ENCODE data around the gene SLX9. TPM values are rescaled to one million over a fixed set of nuclear protein-coding genes. Genes with fewer than 3 reads are reported as not detected.
A peak's percentile ranks its signal among the peaks of the same experiment; 100 is the strongest.

SLX9 gene
- total RNA-seq, 1 experiment from 2014 or later = 12.2 TPM

GRCh38 chr21:44949161-44949778 lies 9.4 kb downstream of the SLX9 start:
- H3K4me1 ChIP-seq (ENCODE audit: low read length) = no peaks in the 10 kb centered on the region
- no peaks in the 10 kb centered on the region for H3K9me2 ChIP-seq (replicated peaks; ENCODE audit: insufficient read depth, low read length)
- H2AFZ ChIP-seq (ENCODE audit: low read length) = no peak overlapping the region
- no peak overlapping the region for H3K4me2 ChIP-seq (ENCODE audit: low read depth, low read length, poor library complexity, severe bottlenecking)
- DNase-seq = no peak
- no peak overlapping the region for H3K9ac ChIP-seq (ENCODE audit: low read length)
- H3K27ac ChIP-seq (ENCODE audit: low read length) = no peak overlapping the region
- H4K20me1 ChIP-seq (ENCODE audit: insufficient read depth, low read depth, low read length) = peaks cover 64% of the 10 kb centered on the region
- H3K27me3 ChIP-seq (ENCODE audit: low read length) = no peaks in the 10 kb centered on the region
- H3K4me3 ChIP-seq (ENCODE audit: low read length) = no peak overlapping the region
- no peaks in the 10 kb centered on the region for H3K9me3 ChIP-seq (ENCODE audit: low read length)
- H3K79me2 ChIP-seq (ENCODE audit: low read length) = peaks cover 93% of the 10 kb centered on the region
- H3K36me3 ChIP-seq (ENCODE audit: insufficient read depth, low read length) = peaks cover 4% of the 10 kb centered on the region; the same call in 1 of the 2 replicates

GRCh38 chr21:44949779-44950198 lies 10.0 kb downstream of the SLX9 start:
- peaks cover 4% of the 10 kb centered on the region; the same call in 1 of the 2 replicates for H3K36me3 ChIP-seq (ENCODE audit: insufficient read depth, low read length)
- peak; percentile 72 for DNase-seq

GRCh38 chr21:44950351-44950750 lies 10.5 kb downstream of the SLX9 start:
- Histone ChIP-seq H4K20me1 (ENCODE audit: insufficient read depth, low read depth, low read length) (peaks cover 62% of the 10 kb centered on the region), H3K9me2 (replicated peaks; ENCODE audit: insufficient read depth, low read length) (no peaks in the 10 kb centered on the region), H3K27ac (ENCODE audit: low read length) (no peak overlapping the region), H3K27me3 (ENCODE audit: low read length) (no peaks in the 10 kb centered on the region), H3K36me3 (ENCODE audit: insufficient read depth, low read length) (0 out of 2 replicates have a peak, but pooled peaks cover under 1% of the 10 kb centered on the region), H3K4me3 (ENCODE audit: low read length) (no peak overlapping the region), H3K4me1 (ENCODE audit: low read length) (no peaks in the 10 kb centered on the region), H3K9ac (ENCODE audit: low read length) (no peak overlapping the region), H2AFZ (ENCODE audit: low read length) (no peak overlapping the region), H3K9me3 (ENCODE audit: low read length) (no peaks in the 10 kb centered on the region), H3K4me2 (ENCODE audit: low read depth, low read length, poor library complexity, severe bottlenecking) (no peak overlapping the region), H3K79me2 (ENCODE audit: low read length) (peaks cover 86% of the 10 kb centered on the region)
- no peak for DNase-seq

More at GRCh38 chr21:44949779-44950198, 10.0 kb downstream of the SLX9 start:
- no peak overlapping the region for H3K27ac ChIP-seq (ENCODE audit: low read length)
- H3K27me3 ChIP-seq (ENCODE audit: low read length) = no peaks in the 10 kb centered on the region
- no peak overlapping the region for H2AFZ ChIP-seq (ENCODE audit: low read length)
- no peak overlapping the region for H3K4me3 ChIP-seq (ENCODE audit: low read length)
- H3K4me1 ChIP-seq (ENCODE audit: low read length) = no peaks in the 10 kb centered on the region
- no peaks in the 10 kb centered on the region for H3K9me2 ChIP-seq (replicated peaks; ENCODE audit: insufficient read depth, low read length)
- peaks cover 91% of the 10 kb centered on the region for H3K79me2 ChIP-seq (ENCODE audit: low read length)
- H3K4me2 ChIP-seq (ENCODE audit: low read depth, low read length, poor library complexity, severe bottlenecking) = no peak overlapping the region
- H4K20me1 ChIP-seq (ENCODE audit: insufficient read depth, low read depth, low read length) = peaks cover 68% of the 10 kb centered on the region
- no peaks in the 10 kb centered on the region for H3K9me3 ChIP-seq (ENCODE audit: low read length)
- H3K9ac ChIP-seq (ENCODE audit: low read length) = no peak overlapping the region

- peaks cover 57% of the 10 kb centered on the region for H4K20me1 ChIP-seq (ENCODE audit: insufficient read depth, low read depth, low read length)
- H2AFZ ChIP-seq (ENCODE audit: low read length) = no peak overlapping the region
- H3K36me3 ChIP-seq (ENCODE audit: insufficient read depth, low read length) = 0 out of 2 replicates have a peak, but pooled peaks cover 4% of the 10 kb centered on the region
- no peaks in the 10 kb centered on the region for H3K27me3 ChIP-seq (ENCODE audit: low read length)
- no peaks in the 10 kb centered on the region for H3K9me2 ChIP-seq (replicated peaks; ENCODE audit: insufficient read depth, low read length)
- H3K9ac ChIP-seq (ENCODE audit: low read length) = no peak overlapping the region
- H3K4me1 ChIP-seq (ENCODE audit: low read length) = no peaks in the 10 kb centered on the region
- no peak overlapping the region for H3K4me3 ChIP-seq (ENCODE audit: low read length)
- DNase-seq = no peak
- peaks cover 85% of the 10 kb centered on the region for H3K79me2 ChIP-seq (ENCODE audit: low read length)
- no peak overlapping the region for H3K27ac ChIP-seq (ENCODE audit: low read length)
- H3K9me3 ChIP-seq (ENCODE audit: low read length) = no peaks in the 10 kb centered on the region
- H3K4me2 ChIP-seq (ENCODE audit: low read depth, low read length, poor library complexity, severe bottlenecking) = no peak overlapping the region
Measured at GRCh38 chr21:44951186-44951915, 11.5 kb downstream of the SLX9 start.

- peaks cover 80% of the 10 kb centered on the region for H3K79me2 ChIP-seq (ENCODE audit: low read length)
- no peak for DNase-seq
Measured at GRCh38 chr21:44952116-44952928, 12.5 kb downstream of the SLX9 start.

GRCh38 chr21:44952929-44953627 lies 13.2 kb downstream of the SLX9 start:
- H3K4me3 ChIP-seq (ENCODE audit: low read length) = no peak overlapping the region
- no peak overlapping the region for H3K4me2 ChIP-seq (ENCODE audit: low read depth, low read length, poor library complexity, severe bottlenecking)
- H3K79me2 ChIP-seq (ENCODE audit: low read length) = peaks cover 72% of the 10 kb centered on the region
- no peak for DNase-seq
- H2AFZ ChIP-seq (ENCODE audit: low read length) = no peak overlapping the region
- no peak overlapping the region for H3K27ac ChIP-seq (ENCODE audit: low read length)
- no peaks in the 10 kb centered on the region for H3K9me3 ChIP-seq (ENCODE audit: low read length)
- H3K4me1 ChIP-seq (ENCODE audit: low read length) = no peaks in the 10 kb centered on the region
- peaks cover 48% of the 10 kb centered on the region for H4K20me1 ChIP-seq (ENCODE audit: insufficient read depth, low read depth, low read length)
- H3K9ac ChIP-seq (ENCODE audit: low read length) = no peak overlapping the region
- no peaks in the 10 kb centered on the region for H3K27me3 ChIP-seq (ENCODE audit: low read length)
- H3K9me2 ChIP-seq (replicated peaks; ENCODE audit: insufficient read depth, low read length) = no peaks in the 10 kb centered on the region
- 0 out of 2 replicates have a peak, but pooled peaks cover 4% of the 10 kb centered on the region for H3K36me3 ChIP-seq (ENCODE audit: insufficient read depth, low read length)

More at GRCh38 chr21:44952116-44952928, 12.5 kb downstream of the SLX9 start:
- Histone ChIP-seq H3K9me2 (replicated peaks; ENCODE audit: insufficient read depth, low read length) (no peaks in the 10 kb centered on the region), H3K27me3 (ENCODE audit: low read length) (no peaks in the 10 kb centered on the region), H3K4me3 (ENCODE audit: low read length) (no peak overlapping the region), H3K27ac (ENCODE audit: low read length) (no peak overlapping the region), H3K36me3 (ENCODE audit: insufficient read depth, low read length) (0 out of 2 replicates have a peak, but pooled peaks cover 4% of the 10 kb centered on the region), H3K9ac (ENCODE audit: low read length) (no peak overlapping the region), H3K9me3 (ENCODE audit: low read length) (no peaks in the 10 kb centered on the region), H3K4me2 (ENCODE audit: low read depth, low read length, poor library complexity, severe bottlenecking) (no peak overlapping the region), H4K20me1 (ENCODE audit: insufficient read depth, low read depth, low read length) (peaks cover 52% of the 10 kb centered on the region), H2AFZ (ENCODE audit: low read length) (no peak overlapping the region), H3K4me1 (ENCODE audit: low read length) (no peaks in the 10 kb centered on the region)

- H3K79me2 ChIP-seq (ENCODE audit: low read length) = peaks cover 67% of the 10 kb centered on the region
Measured at GRCh38 chr21:44953628-44954021, 13.8 kb downstream of the SLX9 start.

More at GRCh38 chr21:44953628-44954021, 13.8 kb downstream of the SLX9 start:
- Histone ChIP-seq H3K4me1 (ENCODE audit: low read length) (no peaks in the 10 kb centered on the region), H3K9me3 (ENCODE audit: low read length) (no peaks in the 10 kb centered on the region), H2AFZ (ENCODE audit: low read length) (no peak overlapping the region), H4K20me1 (ENCODE audit: insufficient read depth, low read depth, low read length) (peaks cover 44% of the 10 kb centered on the region), H3K27me3 (ENCODE audit: low read length) (no peaks in the 10 kb centered on the region), H3K9me2 (replicated peaks; ENCODE audit: insufficient read depth, low read length) (no peaks in the 10 kb centered on the region), H3K27ac (ENCODE audit: low read length) (no peak overlapping the region), H3K4me2 (ENCODE audit: low read depth, low read length, poor library complexity, severe bottlenecking) (no peak overlapping the region), H3K4me3 (ENCODE audit: low read length) (no peak overlapping the region), H3K9ac (ENCODE audit: low read length) (no peak overlapping the region), H3K36me3 (ENCODE audit: insufficient read depth, low read length) (0 out of 2 replicates have a peak, but pooled peaks cover 4% of the 10 kb centered on the region)
- no peak for DNase-seq

Data from Karpas-422 (cell line).